Prostate gland (tissue), 2 donors: ENCODE measurements around the gene DIPK1B.

Experiments
- CTCF ChIP-seq, 4 experiments: fragments of 200-600 bp in 2 of 4; fragments of 450-650 bp in 2 of 4; sonication (generic) in 2 of 4; IDR thresholded peaks; 1 replicate in 3 of 4; 2 replicates in 1 of 4; pipeline ENCODE4 v1.5.1; 2016 to 2019; ENCODE audit warnings: antibody characterized with exemption in 4 of 4, mild to moderate bottlenecking in 2 of 4, moderate library complexity in 2 of 4
- POLR2AphosphoS5 ChIP-seq: sonication (generic); formaldehyde crosslinking; IDR thresholded peaks from one replicate; pipeline ENCODE4 v1.6.1; 2017; ENCODE audit warnings: antibody characterized with exemption

DNA sequence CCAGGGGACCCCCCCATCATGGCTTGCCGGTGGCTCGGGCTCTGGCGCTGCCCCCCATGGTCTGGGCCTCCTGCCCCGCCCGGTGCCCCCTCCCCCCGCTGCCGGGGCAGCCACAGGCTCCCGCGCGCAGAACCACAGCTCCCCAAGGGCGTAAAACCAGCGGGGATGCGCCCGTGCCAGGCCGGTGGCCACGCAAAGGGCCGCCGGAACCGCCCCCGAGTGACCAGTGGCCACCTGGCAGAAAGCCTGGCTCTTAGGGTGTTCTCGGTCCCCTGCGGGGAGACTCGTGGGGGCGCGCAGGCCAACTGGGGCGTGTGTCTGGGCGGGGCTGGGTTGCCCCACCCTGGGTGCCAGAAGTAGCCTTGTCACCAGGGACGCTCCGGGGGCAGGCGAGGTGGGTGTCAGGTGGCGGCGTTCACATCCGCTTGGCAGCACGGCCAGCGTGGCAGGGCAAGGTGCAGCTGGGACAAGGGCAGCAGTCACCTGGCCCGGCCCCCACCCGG, 24.6 kb upstream of the DIPK1B start:
- TF ChIP-seq POLR2AphosphoS5: no peak
- TF ChIP-seq CTCF (IDR thresholded peaks at IDR 0.05): no peak
